ENCODE results near the gene DCAF15. TPM values are rescaled to one million over a fixed set of nuclear protein-coding genes. Genes with fewer than 3 reads are reported as not detected.

DCAF15 gene
- total RNA-seq, 1 donor from 2014 or later: 6.3 TPM

GRCh38 chr19:13998426-13998825 is 46.1 kb downstream of the DCAF15 start:
- Histone ChIP-seq H3K27me3 (ENCODE audit: control insufficient read depth, insufficient read depth, low read length) (no peaks in the 10 kb centered on the region), H3K4me3 (ENCODE audit: low read depth, low read length) (no peak overlapping the region), H3K36me3 (ENCODE audit: control insufficient read depth, insufficient read depth, low read length) (peaks cover 4% of the 10 kb centered on the region)
- TF ChIP-seq, protein P1, sequence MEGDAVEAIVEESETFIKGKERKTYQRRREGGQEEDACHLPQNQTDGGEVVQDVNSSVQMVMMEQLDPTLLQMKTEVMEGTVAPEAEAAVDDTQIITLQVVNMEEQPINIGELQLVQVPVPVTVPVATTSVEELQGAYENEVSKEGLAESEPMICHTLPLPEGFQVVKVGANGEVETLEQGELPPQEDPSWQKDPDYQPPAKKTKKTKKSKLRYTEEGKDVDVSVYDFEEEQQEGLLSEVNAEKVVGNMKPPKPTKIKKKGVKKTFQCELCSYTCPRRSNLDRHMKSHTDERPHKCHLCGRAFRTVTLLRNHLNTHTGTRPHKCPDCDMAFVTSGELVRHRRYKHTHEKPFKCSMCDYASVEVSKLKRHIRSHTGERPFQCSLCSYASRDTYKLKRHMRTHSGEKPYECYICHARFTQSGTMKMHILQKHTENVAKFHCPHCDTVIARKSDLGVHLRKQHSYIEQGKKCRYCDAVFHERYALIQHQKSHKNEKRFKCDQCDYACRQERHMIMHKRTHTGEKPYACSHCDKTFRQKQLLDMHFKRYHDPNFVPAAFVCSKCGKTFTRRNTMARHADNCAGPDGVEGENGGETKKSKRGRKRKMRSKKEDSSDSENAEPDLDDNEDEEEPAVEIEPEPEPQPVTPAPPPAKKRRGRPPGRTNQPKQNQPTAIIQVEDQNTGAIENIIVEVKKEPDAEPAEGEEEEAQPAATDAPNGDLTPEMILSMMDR (IDR thresholded peaks at IDR 0.05; ENCODE audit: insufficient read depth, low read length, severe bottlenecking): no peak
- no peak for DNase-seq (ENCODE audit: low read depth)
- FAIRE-seq: no peak

GRCh38 chr19:13999085-13999484 is 46.8 kb downstream of the DCAF15 start:
- Histone ChIP-seq H3K4me3 (ENCODE audit: low read depth, low read length) (no peak overlapping the region), H3K36me3 (ENCODE audit: control insufficient read depth, insufficient read depth, low read length) (peaks cover 4% of the 10 kb centered on the region), H3K27me3 (ENCODE audit: control insufficient read depth, insufficient read depth, low read length) (no peaks in the 10 kb centered on the region)
- TF ChIP-seq, protein P1 (IDR thresholded peaks at IDR 0.05; ENCODE audit: insufficient read depth, low read length, severe bottlenecking): no peak
- no peak for DNase-seq (ENCODE audit: low read depth)
- no peak for FAIRE-seq

DNA sequence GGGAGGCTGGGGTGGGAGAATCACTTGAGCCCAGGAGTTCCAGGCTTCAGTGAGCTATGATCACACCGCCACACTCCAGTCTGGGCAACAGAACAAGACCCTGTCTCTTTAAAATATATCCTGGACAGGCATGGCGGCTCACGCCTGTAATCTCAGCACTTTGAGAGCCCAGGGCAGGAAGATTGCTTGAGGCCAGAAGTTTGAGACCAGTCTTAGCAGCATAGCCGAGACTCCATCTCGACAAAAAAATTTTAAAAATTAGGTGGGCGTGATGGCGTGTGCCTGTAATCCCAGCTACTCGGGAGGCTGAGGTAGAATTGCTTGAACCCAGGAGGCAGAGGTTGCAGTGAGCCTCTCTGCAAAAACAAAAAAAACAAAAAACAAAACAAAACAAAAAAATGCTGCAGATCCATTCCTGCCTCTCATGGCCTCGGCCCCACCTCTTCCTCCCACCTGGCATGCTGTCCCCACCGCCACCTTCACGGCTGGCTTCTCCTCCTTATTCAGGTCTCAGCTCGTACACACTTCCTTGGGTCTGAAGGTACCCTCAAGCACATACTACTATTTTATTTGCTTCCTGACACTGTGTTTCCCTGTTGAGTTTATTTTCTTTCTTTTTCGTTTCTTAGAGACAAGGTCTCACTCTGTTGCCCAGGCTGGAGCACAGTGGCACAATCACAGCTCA is 48.5 kb downstream of the DCAF15 start:
- Histone ChIP-seq H3K4me3 (ENCODE audit: low read depth, low read length) (no peak overlapping the region), H3K27me3 (ENCODE audit: control insufficient read depth, insufficient read depth, low read length) (no peaks in the 10 kb centered on the region), H3K36me3 (ENCODE audit: control insufficient read depth, insufficient read depth, low read length) (peaks cover 4% of the 10 kb centered on the region)
- TF ChIP-seq, protein P1 (IDR thresholded peaks at IDR 0.05; ENCODE audit: insufficient read depth, low read length, severe bottlenecking): no peak
- no peak for DNase-seq (ENCODE audit: low read depth)
- no peak for FAIRE-seq

- Histone ChIP-seq H3K27me3 (ENCODE audit: control insufficient read depth, insufficient read depth, low read length) (no peaks in the 10 kb centered on the region), H3K36me3 (ENCODE audit: control insufficient read depth, insufficient read depth, low read length) (peaks cover under 1% of the 10 kb centered on the region), H3K4me3 (ENCODE audit: low read depth, low read length) (no peak overlapping the region)
- TF ChIP-seq, protein P1 (IDR thresholded peaks at IDR 0.05; ENCODE audit: insufficient read depth, low read length, severe bottlenecking): no peak
- no peak for DNase-seq (ENCODE audit: low read depth)
- FAIRE-seq: no peak
Observed at GRCh38 chr19:14002571-14003250, 50.4 kb downstream of the DCAF15 start.

- H3K4me3 ChIP-seq (ENCODE audit: low read depth, low read length): no peak overlapping the region
- DNase-seq (ENCODE audit: low read depth): peak; percentile 29
- no peak for FAIRE-seq
- H3K27me3 ChIP-seq (ENCODE audit: control insufficient read depth, insufficient read depth, low read length): no peaks in the 10 kb centered on the region
- H3K36me3 ChIP-seq (ENCODE audit: control insufficient read depth, insufficient read depth, low read length): no peaks in the 10 kb centered on the region
- TF ChIP-seq, protein P1 (IDR thresholded peaks at IDR 0.05; ENCODE audit: insufficient read depth, low read length, severe bottlenecking): no peak
Observed at GRCh38 chr19:14003251-14004055, 51.1 kb downstream of the DCAF15 start.
